Vagina (tissue), 2 donors: Measurements from ENCODE around the gene KRT1. TPM values are rescaled to one million over a fixed set of nuclear protein-coding genes. Genes with fewer than 3 reads are reported as not detected.

Experiments used
- DNase-seq, 2 donors: peaks; one replicate each; pipeline ENCODE4 v3.0.0-alpha.2; 2017; ENCODE audit errors: extremely low spot score in 2 of 2
- H3K27ac ChIP-seq: fragments of 200-600 bp; sonication (generic); one replicate; pipeline ENCODE4 v1.5.1; 2019
- H3K27me3 ChIP-seq: fragments of 200-600 bp; sonication (generic); one replicate; pipeline ENCODE4 v1.5.1; 2019
- H3K36me3 ChIP-seq, 2 donors: fragments of 200-600 bp; sonication (generic); one replicate each; pipeline ENCODE4 v1.5.1; 2017 to 2019
- H3K4me1 ChIP-seq: fragments of 200-600 bp; sonication (generic); one replicate; pipeline ENCODE4 v1.5.1; 2019
- H3K4me3 ChIP-seq, 2 donors: fragments of 200-600 bp; sonication (generic); 1 replicate in 1 of 2; 2 replicates in 1 of 2; pipeline ENCODE4 v1.5.1; 2016 to 2019
- H3K9me3 ChIP-seq: fragments of 200-600 bp; sonication (generic); one replicate; pipeline ENCODE4 v1.5.1; 2019
- CTCF ChIP-seq, 3 experiments: fragments of 450-650 bp in 2 of 3; fragments of 200-600 bp in 1 of 3; sonication (generic) in 1 of 3; IDR thresholded peaks; one replicate each; pipeline ENCODE4 v1.5.1; 2017 to 2019; ENCODE audit warnings: antibody characterized with exemption in 3 of 3, mild to moderate bottlenecking in 2 of 3, moderate library complexity in 2 of 3
- POLR2A ChIP-seq, 2 donors: fragments of 450-650 bp; IDR thresholded peaks; one replicate each; pipeline ENCODE4 v1.6.1; 2017; ENCODE audit warnings: antibody characterized with exemption in 2 of 2, mild to moderate bottlenecking in 2 of 2, moderate library complexity in 2 of 2
- POLR2AphosphoS5 ChIP-seq, 2 donors: sonication (generic); formaldehyde crosslinking; IDR thresholded peaks; one replicate each; pipeline ENCODE4 v1.9.0; 2017; ENCODE audit warnings: antibody characterized with exemption in 2 of 2, mild to moderate bottlenecking in 2 of 2, low read depth in 1 of 2; ENCODE audit not compliant: insufficient read depth in 1 of 2
- intact Hi-C: fragments of 100-400 bp; cut with DNase I; formaldehyde crosslinking; loops from one replicate; pipeline ENCODE4 v1.15.1; 2023
- total RNA-seq: library from RNA; depleted of rRNA; stranded (reverse); fragments of >200 nt; gene quantifications from one replicate; pipeline ENCODE4 v1.2.3, GENCODE V29; 2016

Gene KRT1
- total RNA-seq, 1 donor from 2014 or later, result 886 TPM

- intact Hi-C loops, result no loop called here
- H3K4me3 ChIP-seq, result no peak overlapping the region
- H3K9me3 ChIP-seq, result no peaks in the 10 kb centered on the region
- peaks cover 11% of the 10 kb centered on the region for H3K4me1 ChIP-seq
- H3K27me3 ChIP-seq, result no peaks in the 10 kb centered on the region
- no peaks in the 10 kb centered on the region for H3K36me3 ChIP-seq
- no peak overlapping the region for H3K27ac ChIP-seq
- TF ChIP-seq CTCF (IDR thresholded peaks at IDR 0.05) (no peak), POLR2A (IDR thresholded peaks at IDR 0.05) (no peak), POLR2AphosphoS5 (IDR thresholded peaks at IDR 0.05; ENCODE audit: insufficient read depth in 1 of 2, low read depth in 1 of 2) (no peak)
- no peak for DNase-seq
Observed at GRCh38 chr12:52695039-52695438, 14.8 kb upstream of the KRT1 start.

- DNase-seq, result no peak
- H3K27me3 ChIP-seq, result no peaks in the 10 kb centered on the region
Observed at GRCh38 chr12:52694151-52694550, 13.9 kb upstream of the KRT1 start.

GRCh38 chr12:52693261-52693660 lies 13.1 kb upstream of the KRT1 start:
- TF ChIP-seq CTCF (IDR thresholded peaks at IDR 0.05), result no peak
- Histone ChIP-seq H3K4me3 (no peak overlapping the region), H3K27me3 (no peaks in the 10 kb centered on the region), H3K4me1 (peaks cover 11% of the 10 kb centered on the region), H3K36me3 (no peaks in the 10 kb centered on the region), H3K9me3 (no peaks in the 10 kb centered on the region), H3K27ac (no peak overlapping the region)
- intact Hi-C loops, result no loop called here
- DNase-seq, result no peak

More at GRCh38 chr12:52694151-52694550, 13.9 kb upstream of the KRT1 start:
- Histone ChIP-seq H3K27ac (no peak overlapping the region), H3K4me1 (peaks cover 11% of the 10 kb centered on the region), H3K9me3 (no peaks in the 10 kb centered on the region), H3K36me3 (no peaks in the 10 kb centered on the region), H3K4me3 (no peak overlapping the region)
- intact Hi-C loops, result no loop called here
- TF ChIP-seq POLR2A (IDR thresholded peaks at IDR 0.05) (no peak), POLR2AphosphoS5 (IDR thresholded peaks at IDR 0.05; ENCODE audit: insufficient read depth in 1 of 2, low read depth in 1 of 2) (no peak), CTCF (IDR thresholded peaks at IDR 0.05) (no peak)

- DNase-seq, result no peak
- H3K27me3 ChIP-seq, result no peaks in the 10 kb centered on the region
- H3K4me3 ChIP-seq, result no peak overlapping the region
- H3K36me3 ChIP-seq, result no peaks in the 10 kb centered on the region
- intact Hi-C loops, result no loop called here
- no peaks in the 10 kb centered on the region for H3K9me3 ChIP-seq
- TF ChIP-seq CTCF (IDR thresholded peaks at IDR 0.05) (no peak), POLR2AphosphoS5 (IDR thresholded peaks at IDR 0.05; ENCODE audit: insufficient read depth in 1 of 2, low read depth in 1 of 2) (no peak), POLR2A (IDR thresholded peaks at IDR 0.05) (no peak)
- H3K27ac ChIP-seq, result no peak overlapping the region
- peaks cover 11% of the 10 kb centered on the region for H3K4me1 ChIP-seq
Observed at GRCh38 chr12:52692254-52692653, 12.0 kb upstream of the KRT1 start.

GRCh38 chr12:52691841-52692150 lies 11.6 kb upstream of the KRT1 start:
- H3K9me3 ChIP-seq, result no peaks in the 10 kb centered on the region
- TF ChIP-seq POLR2A (IDR thresholded peaks at IDR 0.05) (no peak), CTCF (IDR thresholded peaks at IDR 0.05) (no peak), POLR2AphosphoS5 (IDR thresholded peaks at IDR 0.05; ENCODE audit: insufficient read depth in 1 of 2, low read depth in 1 of 2) (no peak)
- no peak overlapping the region for H3K4me3 ChIP-seq
- H3K27ac ChIP-seq, result no peak overlapping the region
- peaks cover 11% of the 10 kb centered on the region for H3K4me1 ChIP-seq
- H3K27me3 ChIP-seq, result no peaks in the 10 kb centered on the region
- no peak for DNase-seq
- H3K36me3 ChIP-seq, result no peaks in the 10 kb centered on the region
- intact Hi-C loops, result no loop called here
